Measurements from ENCODE around the gene CCDC158. TPM values are rescaled to one million over a fixed set of nuclear protein-coding genes. Genes with fewer than 3 reads are reported as not detected.

Gene CCDC158
- total and polyA plus RNA-seq, 2 experiments from 2014 or later, result 0.21 to 0.27 TPM

DNA sequence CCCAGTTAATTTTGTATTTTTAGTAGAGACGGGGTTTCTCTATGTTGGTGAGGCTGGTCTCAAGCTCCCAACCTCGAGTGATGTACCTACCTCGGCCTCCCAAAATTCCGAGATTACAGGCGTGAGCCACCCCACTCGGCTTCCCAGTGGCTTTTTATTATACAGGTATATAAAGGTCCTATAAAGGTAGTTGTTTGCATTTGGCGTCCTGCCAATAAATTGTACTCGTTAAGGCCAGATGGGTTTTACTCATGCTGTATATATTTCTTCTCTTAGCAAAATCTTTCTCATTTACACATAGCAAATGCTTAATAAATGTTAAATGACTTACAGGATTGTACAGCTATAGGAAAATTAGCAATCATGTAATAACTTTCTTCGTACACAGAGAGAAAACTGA lies 20.9 kb upstream of the CCDC158 start:
- Mint-ChIP-seq H3K27me3 (ENCODE audit: insufficient read depth, low read depth, poor library complexity) (peaks cover 5% of the 10 kb centered on the region), H3K27ac (no peak overlapping the region), H3K9me3 (no peaks in the 10 kb centered on the region), H3K4me1 (peaks cover 24% of the 10 kb centered on the region), H3K4me3 (no peak overlapping the region), H3K36me3 (ENCODE audit: low read depth) (peaks cover 3% of the 10 kb centered on the region; the same call in 1 of the 3 replicates)
- H3F3A ChIP-seq (replicated peaks; ENCODE audit: low read depth), result no peaks in the 10 kb centered on the region
- no peaks in the 10 kb centered on the region for H3K36me3 ChIP-seq (ENCODE audit: insufficient read depth)
- peaks cover 14% of the 10 kb centered on the region for H3K4me1 ChIP-seq (ENCODE audit: insufficient read depth)
- DNase-seq (ENCODE audit: low spot score) (no peak), ATAC-seq (no peak)
- TF ChIP-seq STAT1 (IDR thresholded peaks at IDR 0.05; ENCODE audit: unreplicated experiment), result no peak
- H3K9me2 ChIP-seq (ENCODE audit: insufficient read depth), result no peaks in the 10 kb centered on the region
- no peak overlapping the region for H2AFZ ChIP-seq
- H4K20me1 ChIP-seq (replicated peaks; ENCODE audit: insufficient read depth), result no peaks in the 10 kb centered on the region
- no peak overlapping the region for H3K4me3 ChIP-seq
- H3K4me2 ChIP-seq, result no peak overlapping the region
- no peak overlapping the region for H3K27ac ChIP-seq (ENCODE audit: low read depth)
- no peaks in the 10 kb centered on the region for H3K79me2 ChIP-seq (replicated peaks; ENCODE audit: insufficient read depth)
- H3K27me3 ChIP-seq (ENCODE audit: insufficient read depth), result no peaks in the 10 kb centered on the region

DNA sequence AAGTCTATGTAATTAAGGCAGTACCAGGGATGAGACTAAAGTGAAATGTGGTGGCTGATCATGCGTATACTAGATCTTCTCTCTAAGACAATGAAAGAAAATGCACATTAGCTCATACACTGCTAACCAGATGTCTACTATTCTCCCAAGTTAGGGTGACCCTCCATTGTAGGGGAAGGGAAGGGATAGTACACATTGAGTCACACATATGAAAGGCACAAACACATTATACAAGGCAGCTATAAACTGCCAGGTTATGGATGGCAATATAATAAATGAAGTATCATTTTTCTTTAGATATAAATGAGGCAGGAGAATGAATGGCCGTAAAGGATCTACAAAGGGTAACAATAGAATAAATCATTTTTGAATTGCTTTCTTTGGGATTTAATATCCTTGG lies 18.6 kb upstream of the CCDC158 start:
- no peaks in the 10 kb centered on the region for H3K36me3 ChIP-seq (ENCODE audit: insufficient read depth)
- peaks cover 27% of the 10 kb centered on the region for H3K4me1 ChIP-seq (ENCODE audit: insufficient read depth)
- H3F3A ChIP-seq (replicated peaks; ENCODE audit: low read depth), result no peaks in the 10 kb centered on the region
- H3K27ac ChIP-seq (ENCODE audit: low read depth), result no peak overlapping the region
- Mint-ChIP-seq H3K4me3 (no peak overlapping the region), H3K36me3 (ENCODE audit: low read depth) (peaks cover 3% of the 10 kb centered on the region; the same call in 1 of the 3 replicates), H3K27ac (no peak overlapping the region), H3K4me1 (peaks cover 44% of the 10 kb centered on the region), H3K9me3 (no peaks in the 10 kb centered on the region), H3K27me3 (ENCODE audit: insufficient read depth, low read depth, poor library complexity) (peaks cover 2% of the 10 kb centered on the region)
- TF ChIP-seq, protein P1, sequence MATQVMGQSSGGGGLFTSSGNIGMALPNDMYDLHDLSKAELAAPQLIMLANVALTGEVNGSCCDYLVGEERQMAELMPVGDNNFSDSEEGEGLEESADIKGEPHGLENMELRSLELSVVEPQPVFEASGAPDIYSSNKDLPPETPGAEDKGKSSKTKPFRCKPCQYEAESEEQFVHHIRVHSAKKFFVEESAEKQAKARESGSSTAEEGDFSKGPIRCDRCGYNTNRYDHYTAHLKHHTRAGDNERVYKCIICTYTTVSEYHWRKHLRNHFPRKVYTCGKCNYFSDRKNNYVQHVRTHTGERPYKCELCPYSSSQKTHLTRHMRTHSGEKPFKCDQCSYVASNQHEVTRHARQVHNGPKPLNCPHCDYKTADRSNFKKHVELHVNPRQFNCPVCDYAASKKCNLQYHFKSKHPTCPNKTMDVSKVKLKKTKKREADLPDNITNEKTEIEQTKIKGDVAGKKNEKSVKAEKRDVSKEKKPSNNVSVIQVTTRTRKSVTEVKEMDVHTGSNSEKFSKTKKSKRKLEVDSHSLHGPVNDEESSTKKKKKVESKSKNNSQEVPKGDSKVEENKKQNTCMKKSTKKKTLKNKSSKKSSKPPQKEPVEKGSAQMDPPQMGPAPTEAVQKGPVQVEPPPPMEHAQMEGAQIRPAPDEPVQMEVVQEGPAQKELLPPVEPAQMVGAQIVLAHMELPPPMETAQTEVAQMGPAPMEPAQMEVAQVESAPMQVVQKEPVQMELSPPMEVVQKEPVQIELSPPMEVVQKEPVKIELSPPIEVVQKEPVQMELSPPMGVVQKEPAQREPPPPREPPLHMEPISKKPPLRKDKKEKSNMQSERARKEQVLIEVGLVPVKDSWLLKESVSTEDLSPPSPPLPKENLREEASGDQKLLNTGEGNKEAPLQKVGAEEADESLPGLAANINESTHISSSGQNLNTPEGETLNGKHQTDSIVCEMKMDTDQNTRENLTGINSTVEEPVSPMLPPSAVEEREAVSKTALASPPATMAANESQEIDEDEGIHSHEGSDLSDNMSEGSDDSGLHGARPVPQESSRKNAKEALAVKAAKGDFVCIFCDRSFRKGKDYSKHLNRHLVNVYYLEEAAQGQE (IDR thresholded peaks at IDR 0.05; ENCODE audit: unreplicated experiment), result no peak
- TF ChIP-seq CREB1 (CRISPR knock-in tag; IDR thresholded peaks at IDR 0.05; ENCODE audit: low read depth) (no peak), JUNB (IDR thresholded peaks at IDR 0.05; ENCODE audit: unreplicated experiment) (no peak), EZH2phosphoT487 (IDR thresholded peaks at IDR 0.05; ENCODE audit: unreplicated experiment) (no peak)
- TF ChIP-seq, protein P2, sequence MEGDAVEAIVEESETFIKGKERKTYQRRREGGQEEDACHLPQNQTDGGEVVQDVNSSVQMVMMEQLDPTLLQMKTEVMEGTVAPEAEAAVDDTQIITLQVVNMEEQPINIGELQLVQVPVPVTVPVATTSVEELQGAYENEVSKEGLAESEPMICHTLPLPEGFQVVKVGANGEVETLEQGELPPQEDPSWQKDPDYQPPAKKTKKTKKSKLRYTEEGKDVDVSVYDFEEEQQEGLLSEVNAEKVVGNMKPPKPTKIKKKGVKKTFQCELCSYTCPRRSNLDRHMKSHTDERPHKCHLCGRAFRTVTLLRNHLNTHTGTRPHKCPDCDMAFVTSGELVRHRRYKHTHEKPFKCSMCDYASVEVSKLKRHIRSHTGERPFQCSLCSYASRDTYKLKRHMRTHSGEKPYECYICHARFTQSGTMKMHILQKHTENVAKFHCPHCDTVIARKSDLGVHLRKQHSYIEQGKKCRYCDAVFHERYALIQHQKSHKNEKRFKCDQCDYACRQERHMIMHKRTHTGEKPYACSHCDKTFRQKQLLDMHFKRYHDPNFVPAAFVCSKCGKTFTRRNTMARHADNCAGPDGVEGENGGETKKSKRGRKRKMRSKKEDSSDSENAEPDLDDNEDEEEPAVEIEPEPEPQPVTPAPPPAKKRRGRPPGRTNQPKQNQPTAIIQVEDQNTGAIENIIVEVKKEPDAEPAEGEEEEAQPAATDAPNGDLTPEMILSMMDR (conservative IDR thresholded peaks at IDR 0.05; ENCODE audit: low read depth in 2 of 2), result no peak
- TF ChIP-seq, protein P3, sequence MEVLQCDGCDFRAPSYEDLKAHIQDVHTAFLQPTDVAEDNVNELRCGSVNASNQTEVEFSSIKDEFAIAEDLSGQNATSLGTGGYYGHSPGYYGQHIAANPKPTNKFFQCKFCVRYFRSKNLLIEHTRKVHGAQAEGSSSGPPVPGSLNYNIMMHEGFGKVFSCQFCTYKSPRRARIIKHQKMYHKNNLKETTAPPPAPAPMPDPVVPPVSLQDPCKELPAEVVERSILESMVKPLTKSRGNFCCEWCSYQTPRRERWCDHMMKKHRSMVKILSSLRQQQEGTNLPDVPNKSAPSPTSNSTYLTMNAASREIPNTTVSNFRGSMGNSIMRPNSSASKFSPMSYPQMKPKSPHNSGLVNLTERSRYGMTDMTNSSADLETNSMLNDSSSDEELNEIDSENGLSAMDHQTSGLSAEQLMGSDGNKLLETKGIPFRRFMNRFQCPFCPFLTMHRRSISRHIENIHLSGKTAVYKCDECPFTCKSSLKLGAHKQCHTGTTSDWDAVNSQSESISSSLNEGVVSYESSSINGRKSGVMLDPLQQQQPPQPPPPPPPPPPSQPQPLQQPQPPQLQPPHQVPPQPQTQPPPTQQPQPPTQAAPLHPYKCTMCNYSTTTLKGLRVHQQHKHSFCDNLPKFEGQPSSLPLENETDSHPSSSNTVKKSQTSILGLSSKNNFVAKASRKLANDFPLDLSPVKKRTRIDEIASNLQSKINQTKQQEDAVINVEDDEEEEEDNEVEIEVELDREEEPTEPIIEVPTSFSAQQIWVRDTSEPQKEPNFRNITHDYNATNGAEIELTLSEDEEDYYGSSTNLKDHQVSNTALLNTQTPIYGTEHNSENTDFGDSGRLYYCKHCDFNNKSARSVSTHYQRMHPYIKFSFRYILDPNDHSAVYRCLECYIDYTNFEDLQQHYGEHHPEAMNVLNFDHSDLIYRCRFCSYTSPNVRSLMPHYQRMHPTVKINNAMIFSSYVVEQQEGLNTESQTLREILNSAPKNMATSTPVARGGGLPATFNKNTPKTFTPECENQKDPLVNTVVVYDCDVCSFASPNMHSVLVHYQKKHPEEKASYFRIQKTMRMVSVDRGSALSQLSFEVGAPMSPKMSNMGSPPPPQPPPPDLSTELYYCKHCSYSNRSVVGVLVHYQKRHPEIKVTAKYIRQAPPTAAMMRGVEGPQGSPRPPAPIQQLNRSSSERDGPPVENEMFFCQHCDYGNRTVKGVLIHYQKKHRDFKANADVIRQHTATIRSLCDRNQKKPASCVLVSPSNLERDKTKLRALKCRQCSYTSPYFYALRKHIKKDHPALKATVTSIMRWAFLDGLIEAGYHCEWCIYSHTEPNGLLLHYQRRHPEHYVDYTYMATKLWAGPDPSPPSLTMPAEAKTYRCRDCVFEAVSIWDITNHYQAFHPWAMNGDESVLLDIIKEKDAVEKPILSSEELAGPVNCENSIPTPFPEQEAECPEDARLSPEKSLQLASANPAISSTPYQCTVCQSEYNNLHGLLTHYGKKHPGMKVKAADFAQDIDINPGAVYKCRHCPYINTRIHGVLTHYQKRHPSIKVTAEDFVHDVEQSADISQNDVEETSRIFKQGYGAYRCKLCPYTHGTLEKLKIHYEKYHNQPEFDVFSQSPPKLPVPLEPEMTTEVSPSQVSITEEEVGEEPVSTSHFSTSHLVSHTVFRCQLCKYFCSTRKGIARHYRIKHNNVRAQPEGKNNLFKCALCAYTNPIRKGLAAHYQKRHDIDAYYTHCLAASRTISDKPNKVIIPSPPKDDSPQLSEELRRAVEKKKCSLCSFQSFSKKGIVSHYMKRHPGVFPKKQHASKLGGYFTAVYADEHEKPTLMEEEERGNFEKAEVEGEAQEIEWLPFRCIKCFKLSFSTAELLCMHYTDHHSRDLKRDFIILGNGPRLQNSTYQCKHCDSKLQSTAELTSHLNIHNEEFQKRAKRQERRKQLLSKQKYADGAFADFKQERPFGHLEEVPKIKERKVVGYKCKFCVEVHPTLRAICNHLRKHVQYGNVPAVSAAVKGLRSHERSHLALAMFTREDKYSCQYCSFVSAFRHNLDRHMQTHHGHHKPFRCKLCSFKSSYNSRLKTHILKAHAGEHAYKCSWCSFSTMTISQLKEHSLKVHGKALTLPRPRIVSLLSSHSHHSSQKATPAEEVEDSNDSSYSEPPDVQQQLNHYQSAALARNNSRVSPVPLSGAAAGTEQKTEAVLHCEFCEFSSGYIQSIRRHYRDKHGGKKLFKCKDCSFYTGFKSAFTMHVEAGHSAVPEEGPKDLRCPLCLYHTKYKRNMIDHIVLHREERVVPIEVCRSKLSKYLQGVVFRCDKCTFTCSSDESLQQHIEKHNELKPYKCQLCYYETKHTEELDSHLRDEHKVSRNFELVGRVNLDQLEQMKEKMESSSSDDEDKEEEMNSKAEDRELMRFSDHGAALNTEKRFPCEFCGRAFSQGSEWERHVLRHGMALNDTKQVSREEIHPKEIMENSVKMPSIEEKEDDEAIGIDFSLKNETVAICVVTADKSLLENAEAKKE (CRISPR knock-in tag; IDR thresholded peaks at IDR 0.05), result no peak
- no peaks in the 10 kb centered on the region for H3K27me3 ChIP-seq (ENCODE audit: insufficient read depth)
- no peak overlapping the region for H3K4me3 ChIP-seq
- H2AFZ ChIP-seq, result no peak overlapping the region
- DNase-seq (ENCODE audit: low spot score) (no peak), ATAC-seq (no peak)
- H3K9me2 ChIP-seq (ENCODE audit: insufficient read depth), result no peaks in the 10 kb centered on the region
- H3K79me2 ChIP-seq (replicated peaks; ENCODE audit: insufficient read depth), result no peaks in the 10 kb centered on the region
- H3K4me2 ChIP-seq, result no peak overlapping the region
- no peaks in the 10 kb centered on the region for H4K20me1 ChIP-seq (replicated peaks; ENCODE audit: insufficient read depth)
